Keratinocyte (primary cell): ENCODE data around the gene ADGRF3. TPM values are rescaled to one million over a fixed set of nuclear protein-coding genes. Genes with fewer than 3 reads are reported as not detected.
A peak's percentile ranks its signal among the peaks of the same experiment; 100 is the strongest.

Experiments
- DNase-seq: peaks from one replicate; pipeline ENCODE4 v3.0.0-alpha.2; 2011; ENCODE audit warnings: low read depth, missing footprints, low spot score
- FAIRE-seq: peaks from 2 replicates; lab custom pipeline; 2011; peaks lifted over from hg19 to GRCh38; lab: Jason Lieb, UNC
- H2AFZ ChIP-seq: 2 replicates; pipeline ENCODE4 v1.6.0; 2012; ENCODE audit warnings: low read length, control low read depth, inconsistent platforms; ENCODE audit not compliant: control insufficient read depth
- H3K27ac ChIP-seq: 2 replicates; pipeline ENCODE4 v1.5.1; 2011; ENCODE audit warnings: low read length; ENCODE audit not compliant: control insufficient read depth, insufficient read depth
- H3K27me3 ChIP-seq: 3 replicates; pipeline ENCODE4 v1.6.0; 2011; ENCODE audit warnings: low read length; ENCODE audit not compliant: control insufficient read depth, insufficient read depth; ENCODE audit errors: extremely low read depth
- H3K36me3 ChIP-seq, 2 experiments: 2 replicates in 1 of 2; 3 replicates in 1 of 2; pipeline ENCODE4 v1.5.1; 2011; ENCODE audit warnings: low read length in 2 of 2, mild to moderate bottlenecking in 1 of 2; ENCODE audit not compliant: control insufficient read depth in 2 of 2, insufficient read depth in 2 of 2; ENCODE audit errors: extremely low read depth in 1 of 2
- H3K4me1 ChIP-seq: 3 replicates; pipeline ENCODE4 v1.5.1; 2011; ENCODE audit warnings: low read length; ENCODE audit not compliant: control insufficient read depth, insufficient read depth; ENCODE audit errors: extremely low read depth
- H3K4me2 ChIP-seq: 3 replicates; pipeline ENCODE4 v1.6.0; 2011; ENCODE audit warnings: low read depth, low read length; ENCODE audit not compliant: control insufficient read depth, insufficient read depth; ENCODE audit errors: extremely low read depth
- H3K4me3 ChIP-seq, 3 experiments: fragments of 200-600 bp in 1 of 3; sonication (generic) in 1 of 3; 2 replicates in 2 of 3; 3 replicates in 1 of 3; pipeline ENCODE4 v1.5.1; 2011 to 2016; ENCODE audit warnings: low read length in 3 of 3, mild to moderate bottlenecking in 3 of 3, control low read depth in 2 of 3, inconsistent platforms in 1 of 3, low read depth in 1 of 3, mixed read lengths in 1 of 3, mixed run types in 1 of 3, moderate library complexity in 1 of 3; ENCODE audit not compliant: control insufficient read depth in 2 of 3, insufficient read depth in 2 of 3; ENCODE audit errors: extremely low read depth in 1 of 3
- H3K79me2 ChIP-seq: 2 replicates; pipeline ENCODE4 v1.6.0; 2012; ENCODE audit warnings: low read length; ENCODE audit not compliant: control insufficient read depth, insufficient read depth
- H3K9ac ChIP-seq: 3 replicates; pipeline ENCODE4 v1.6.0; 2011; ENCODE audit warnings: low read length; ENCODE audit not compliant: control insufficient read depth, insufficient read depth; ENCODE audit errors: extremely low read depth
- H3K9me1 ChIP-seq: 3 replicates; pipeline ENCODE4 v1.6.0; 2011; ENCODE audit warnings: low read length; ENCODE audit not compliant: control insufficient read depth, insufficient read depth; ENCODE audit errors: extremely low read depth
- H3K9me3 ChIP-seq: 2 replicates; pipeline ENCODE4 v1.5.1; 2012; ENCODE audit warnings: low read depth, low read length; ENCODE audit not compliant: control insufficient read depth
- H4K20me1 ChIP-seq: 3 replicates; pipeline ENCODE4 v1.6.0; 2011; ENCODE audit warnings: low read length; ENCODE audit not compliant: control insufficient read depth, insufficient read depth; ENCODE audit errors: extremely low read depth
- EZH2 ChIP-seq: IDR thresholded peaks from one replicate; pipeline ENCODE4 v1.6.1; 2012; ENCODE audit warnings: inconsistent platforms, mild to moderate bottlenecking, low read length, moderate library complexity
- dilution Hi-C: fragments of 300-500 bp; cut with MboI; formaldehyde crosslinking; loops from one replicate; pipeline ENCODE4 v1.7.0; 2020; ENCODE audit warnings: low sequenced_read_pairs; ENCODE audit not compliant: extremely low pct_ligation_motif_present
- polyA plus RNA-seq, 5 experiments: library from polyadenylated mRNA; depleted of rRNA in 3 of 5; stranded (reverse) in 3 of 5; stranded (forward) in 1 of 5; unstranded in 1 of 5; fragments of >200 nt; gene quantifications; 1 replicate in 1 of 5; 2 replicates in 3 of 5; 3 replicates in 1 of 5; pipeline versions ENCODE4 v1.2.1 to v1.2.3, GENCODE V29; 2011 to 2012; ENCODE audit warnings: missing spikeins in 2 of 5, low read depth in 1 of 5, low replicate concordance in 1 of 5
- TF ChIP-seq, protein P1 (sequence below), 3 experiments: IDR thresholded peaks in 1 of 3; conservative IDR thresholded peaks in 1 of 3; optimal IDR thresholded peaks in 1 of 3; 2 replicates in 2 of 3; 3 replicates in 1 of 3; pipeline versions ENCODE3 to v1.5.1; 2011; ENCODE audit warnings: low read length in 3 of 3, mild to moderate bottlenecking in 3 of 3, moderate library complexity in 2 of 3, control low read depth in 1 of 3, inconsistent platforms in 1 of 3; ENCODE audit not compliant: insufficient read depth in 2 of 3; ENCODE audit errors: extremely low read depth in 1 of 3

Gene ADGRF3
- polyA plus RNA-seq, 1 donor (not counting 4 experiments of a cell fraction or from before 2014, with no cell fraction given): 0.17 TPM

DNA sequence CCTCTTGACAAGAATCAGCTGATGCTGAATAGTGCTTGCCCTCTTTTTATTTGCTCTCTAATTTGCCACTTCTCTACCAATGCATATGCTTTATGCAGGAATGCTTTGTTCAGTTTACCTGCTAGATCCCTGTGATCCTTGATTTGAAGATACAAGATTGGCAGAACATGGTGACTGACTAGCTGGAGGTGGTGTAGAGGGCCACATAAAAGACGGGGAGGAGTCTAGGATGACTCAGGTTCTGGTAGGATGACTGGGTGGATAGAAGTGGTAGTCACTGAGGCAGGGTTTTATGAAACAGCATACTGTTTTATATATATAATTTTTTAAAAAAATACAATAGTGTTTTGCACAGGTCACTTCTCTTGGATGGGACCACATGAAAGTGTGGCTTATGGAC is 6.3 kb upstream of the ADGRF3 start:
- H3K27ac ChIP-seq: peak overlapping the region; percentile 66
- TF ChIP-seq, protein P1, sequence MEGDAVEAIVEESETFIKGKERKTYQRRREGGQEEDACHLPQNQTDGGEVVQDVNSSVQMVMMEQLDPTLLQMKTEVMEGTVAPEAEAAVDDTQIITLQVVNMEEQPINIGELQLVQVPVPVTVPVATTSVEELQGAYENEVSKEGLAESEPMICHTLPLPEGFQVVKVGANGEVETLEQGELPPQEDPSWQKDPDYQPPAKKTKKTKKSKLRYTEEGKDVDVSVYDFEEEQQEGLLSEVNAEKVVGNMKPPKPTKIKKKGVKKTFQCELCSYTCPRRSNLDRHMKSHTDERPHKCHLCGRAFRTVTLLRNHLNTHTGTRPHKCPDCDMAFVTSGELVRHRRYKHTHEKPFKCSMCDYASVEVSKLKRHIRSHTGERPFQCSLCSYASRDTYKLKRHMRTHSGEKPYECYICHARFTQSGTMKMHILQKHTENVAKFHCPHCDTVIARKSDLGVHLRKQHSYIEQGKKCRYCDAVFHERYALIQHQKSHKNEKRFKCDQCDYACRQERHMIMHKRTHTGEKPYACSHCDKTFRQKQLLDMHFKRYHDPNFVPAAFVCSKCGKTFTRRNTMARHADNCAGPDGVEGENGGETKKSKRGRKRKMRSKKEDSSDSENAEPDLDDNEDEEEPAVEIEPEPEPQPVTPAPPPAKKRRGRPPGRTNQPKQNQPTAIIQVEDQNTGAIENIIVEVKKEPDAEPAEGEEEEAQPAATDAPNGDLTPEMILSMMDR (optimal IDR thresholded peaks at IDR 0.05 in 1 of 3, IDR thresholded peaks at IDR 0.05 in 1 of 3, conservative IDR thresholded peaks at IDR 0.05 in 1 of 3; ENCODE audit: extremely low read depth in 1 of 3, insufficient read depth in 2 of 3, low read length in 3 of 3): no peak
- no peak for TF ChIP-seq EZH2

GRCh38 chr2:26351375-26352090 is 4.9 kb upstream of the ADGRF3 start:
- FAIRE-seq: no peak
- Histone ChIP-seq H3K4me2 (no peak overlapping the region), H3K27ac (no peak overlapping the region), H4K20me1 (peaks cover 2% of the 10 kb centered on the region), H3K36me3 (peaks cover 0 to 2% of the 10 kb centered on the region in 2 experiments), H3K4me1 (peaks cover 57% of the 10 kb centered on the region), H2AFZ (no peak overlapping the region), H3K9ac (no peak overlapping the region), H3K27me3 (no peaks in the 10 kb centered on the region), H3K79me2 (peaks cover 87% of the 10 kb centered on the region), H3K9me3 (no peaks in the 10 kb centered on the region), H3K4me3 (no peak overlapping the region), H3K9me1 (no peaks in the 10 kb centered on the region)
- no peak for DNase-seq
- TF ChIP-seq EZH2: no peak
- TF ChIP-seq, protein P1 (optimal IDR thresholded peaks at IDR 0.05 in 1 of 3, IDR thresholded peaks at IDR 0.05 in 1 of 3, conservative IDR thresholded peaks at IDR 0.05 in 1 of 3; ENCODE audit: extremely low read depth in 1 of 3, insufficient read depth in 2 of 3, low read length in 3 of 3): no peak
- dilution Hi-C loops: no loop called here

More for the DNA sequence above, 6.3 kb upstream of the ADGRF3 start:
- Histone ChIP-seq H3K9me1 (no peaks in the 10 kb centered on the region), H3K79me2 (peaks cover 85% of the 10 kb centered on the region), H3K9ac (no peak overlapping the region), H4K20me1 (no peaks in the 10 kb centered on the region), H3K36me3 (peaks cover 0 to 2% of the 10 kb centered on the region in 2 experiments), H3K9me3 (no peaks in the 10 kb centered on the region), H2AFZ (no peak overlapping the region), H3K4me3 (no peak overlapping the region), H3K27me3 (no peaks in the 10 kb centered on the region), H3K4me2 (no peak overlapping the region), H3K4me1 (peaks cover 67% of the 10 kb centered on the region)
- FAIRE-seq: peak; percentile 68
- DNase-seq: peak; percentile 62
- dilution Hi-C loops: no loop called here
